Measurements from ENCODE around the gene SSX2IP.
"Not testable (repeated sequence)": the region's sequence is repeated elsewhere in the genome, so short reads cannot be mapped to it uniquely, and the experiment has no call there.

Gene SSX2IP

GRCh38 chr1:84620720-84621313 is 69.4 kb downstream of the SSX2IP start:
- in situ Hi-C loops (cut with MboI; ENCODE audit: low sequenced_read_pairs): loop anchor here (25.0 kb wide), 1 partner anchor 484 kb away; the partner anchor contains the start of gene PRKACB

- in situ Hi-C loops (cut with MboI; ENCODE audit: low sequenced_read_pairs): loop anchor here (25.0 kb wide), 1 partner anchor 482 kb away; the partner anchor contains the start of gene PRKACB
Measured at GRCh38 chr1:84619383-84620102, 70.7 kb downstream of the SSX2IP start.

- in situ Hi-C loops (cut with MboI; ENCODE audit: low sequenced_read_pairs): loop anchor here (25.0 kb wide), 1 partner anchor 480 kb away; the partner anchor contains the start of gene PRKACB
Measured at GRCh38 chr1:84617349-84617748, 72.9 kb downstream of the SSX2IP start.

- in situ Hi-C loops (cut with MboI; ENCODE audit: low sequenced_read_pairs): loop anchor here (25.0 kb wide), 1 partner anchor 478 kb away; the partner anchor contains the start of gene PRKACB
Measured at GRCh38 chr1:84615790-84616189, 74.5 kb downstream of the SSX2IP start.

GRCh38 chr1:84613887-84614286 is 76.4 kb downstream of the SSX2IP start:
- in situ Hi-C loops (cut with MboI; ENCODE audit: low sequenced_read_pairs): loop anchor here (25.0 kb wide), 1 partner anchor 477 kb away; the partner anchor contains the start of gene PRKACB

GRCh38 chr1:84613026-84613425 is 77.2 kb downstream of the SSX2IP start:
- in situ Hi-C loops (cut with MboI; ENCODE audit: low sequenced_read_pairs): loop anchor here (25.0 kb wide), 1 partner anchor 476 kb away; the partner anchor contains the start of gene PRKACB

GRCh38 chr1:84611796-84612195 is 78.5 kb downstream of the SSX2IP start:
- in situ Hi-C loops (cut with MboI; ENCODE audit: low sequenced_read_pairs): loop anchor here (25.0 kb wide), 1 partner anchor 474 kb away; the partner anchor contains the start of gene PRKACB

GRCh38 chr1:84611091-84611490 is 79.2 kb downstream of the SSX2IP start:
- in situ Hi-C loops (cut with MboI; ENCODE audit: low sequenced_read_pairs): loop anchor here (25.0 kb wide), 1 partner anchor 474 kb away; the partner anchor contains the start of gene PRKACB

GRCh38 chr1:84606977-84607376 is 83.3 kb downstream of the SSX2IP start:
- in situ Hi-C loops (cut with MboI; ENCODE audit: low sequenced_read_pairs): loop anchor here (25.0 kb wide), 1 partner anchor 470 kb away; the partner anchor contains the start of gene PRKACB

GRCh38 chr1:84605157-84605556 is 85.1 kb downstream of the SSX2IP start:
- in situ Hi-C loops (cut with MboI; ENCODE audit: low sequenced_read_pairs): loop anchor here (25.0 kb wide), 1 partner anchor 468 kb away; the partner anchor contains the start of gene PRKACB

GRCh38 chr1:84603941-84604830 is 86.1 kb downstream of the SSX2IP start:
- in situ Hi-C loops (cut with MboI; ENCODE audit: low sequenced_read_pairs): loop anchor here (25.0 kb wide), 1 partner anchor 467 kb away; the partner anchor contains the start of gene PRKACB

- in situ Hi-C loops (cut with MboI; ENCODE audit: low sequenced_read_pairs): loop anchor here (25.0 kb wide), 1 partner anchor 466 kb away; the partner anchor contains the start of gene PRKACB
Measured at GRCh38 chr1:84603223-84603622, 87.0 kb downstream of the SSX2IP start.

- in situ Hi-C loops (cut with MboI; ENCODE audit: low sequenced_read_pairs): loop anchor here (25.0 kb wide), 1 partner anchor 463 kb away; the partner anchor contains the start of gene PRKACB
Measured at GRCh38 chr1:84600796-84601195, 89.5 kb downstream of the SSX2IP start.

GRCh38 chr1:84598846-84599741 is 91.2 kb downstream of the SSX2IP start:
- in situ Hi-C loops (cut with MboI; ENCODE audit: low sequenced_read_pairs): no loop called here

- in situ Hi-C loops (cut with MboI; ENCODE audit: low sequenced_read_pairs): no loop called here
Measured at GRCh38 chr1:84598418-84598817, 91.8 kb downstream of the SSX2IP start.

- in situ Hi-C loops (cut with MboI; ENCODE audit: low sequenced_read_pairs): no loop called here
Measured at GRCh38 chr1:84597011-84597410, 93.2 kb downstream of the SSX2IP start.

- in situ Hi-C loops (cut with MboI; ENCODE audit: low sequenced_read_pairs): not testable (repeated sequence)
Measured at GRCh38 chr1:84594959-84595358, 95.3 kb downstream of the SSX2IP start.

Measured in HL-60/S4 treated with retinoic acid at 250 ng/mL for 4 days and 3 days (cell line).